Duodenal mucosa (tissue), 2 donors: ENCODE results near the gene METTL4.

Experiments
- H3K27ac ChIP-seq: one replicate; pipeline ENCODE4 v1.7.0; 2013; ENCODE audit warnings: low read depth, low read length
- H3K27me3 ChIP-seq, 2 donors: one replicate each; pipeline ENCODE4 v1.7.0; 2013; ENCODE audit warnings: low read length in 2 of 2, control low read depth in 1 of 2; ENCODE audit not compliant: insufficient read depth in 2 of 2, control insufficient read depth in 1 of 2
- H3K36me3 ChIP-seq, 2 donors: one replicate each; pipeline ENCODE4 v1.7.0; 2013; ENCODE audit warnings: low read length in 2 of 2, control low read depth in 1 of 2; ENCODE audit not compliant: insufficient read depth in 2 of 2, control insufficient read depth in 1 of 2
- H3K4me1 ChIP-seq, 2 donors: one replicate each; pipeline ENCODE4 v1.7.0; 2013; ENCODE audit warnings: low read length in 2 of 2, control low read depth in 1 of 2; ENCODE audit not compliant: insufficient read depth in 2 of 2, control insufficient read depth in 1 of 2
- H3K4me3 ChIP-seq, 2 donors: one replicate each; pipeline ENCODE4 v1.7.0; 2013; ENCODE audit warnings: low read length in 2 of 2, low read depth in 1 of 2
- H3K9ac ChIP-seq, 2 donors: one replicate each; pipeline ENCODE4 v1.7.0; 2013; ENCODE audit warnings: low read length in 2 of 2, low read depth in 1 of 2
- H3K9me3 ChIP-seq, 2 donors: one replicate each; pipeline ENCODE4 v1.7.0; 2013; ENCODE audit warnings: low read length in 2 of 2, control low read depth in 1 of 2; ENCODE audit not compliant: control insufficient read depth in 1 of 2

Gene METTL4

DNA sequence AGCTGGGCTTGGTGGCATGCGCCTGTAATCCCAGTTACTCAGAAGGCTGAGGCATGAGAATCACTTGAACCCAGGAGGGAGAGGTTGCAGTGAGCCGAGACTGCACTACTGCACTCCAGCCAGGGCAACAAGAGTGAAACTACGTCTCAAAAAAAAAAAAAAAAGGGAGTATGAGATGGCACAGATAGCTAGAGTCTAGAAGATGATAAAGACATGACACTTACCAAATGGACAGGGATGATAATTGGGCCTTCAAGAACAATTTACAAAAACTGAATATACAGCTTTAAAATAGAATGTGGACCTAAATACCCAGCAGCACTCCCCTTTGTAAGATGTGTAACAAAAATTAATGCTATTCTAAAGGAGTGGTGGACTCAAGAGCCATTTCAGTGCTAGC, 2.7 kb downstream of the METTL4 start:
- H3K36me3 ChIP-seq = peaks cover 3% of the 10 kb centered on the region in 2 donors
- H3K4me3 ChIP-seq = no peak overlapping the region
- H3K9me3 ChIP-seq = no peaks in the 10 kb centered on the region
- peaks cover 25% of the 10 kb centered on the region in 2 donors for H3K4me1 ChIP-seq
- H3K27ac ChIP-seq = no peak overlapping the region
- no peak overlapping the region for H3K9ac ChIP-seq
- H3K27me3 ChIP-seq = no peaks in the 10 kb centered on the region

DNA sequence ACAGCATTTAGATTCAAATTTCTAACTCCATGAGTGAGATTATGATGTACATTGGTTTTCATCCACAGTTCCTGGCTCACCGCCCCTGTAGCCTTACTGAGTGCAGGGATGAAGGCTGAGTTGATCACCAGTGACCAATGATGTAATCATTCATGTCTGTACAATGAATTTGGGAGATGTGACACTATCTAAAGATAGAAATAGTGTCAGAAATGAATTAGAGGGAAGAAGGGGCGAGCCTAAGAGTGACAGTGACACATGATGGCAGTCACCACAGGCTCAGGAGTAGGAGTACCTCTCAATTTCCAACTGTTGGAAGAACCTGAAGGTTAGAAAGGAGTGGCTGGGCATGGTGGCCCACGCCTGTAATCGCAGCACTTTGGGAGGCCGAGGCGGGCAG, 3.2 kb downstream of the METTL4 start:
- H3K4me3 ChIP-seq = no peak overlapping the region
- no peaks in the 10 kb centered on the region for H3K9me3 ChIP-seq
- H3K27me3 ChIP-seq = no peaks in the 10 kb centered on the region
- no peak overlapping the region for H3K9ac ChIP-seq
- H3K36me3 ChIP-seq = peaks cover 3% of the 10 kb centered on the region in 2 donors
- H3K27ac ChIP-seq = no peak overlapping the region
- peaks cover 22 to 24% of the 10 kb centered on the region in 2 donors for H3K4me1 ChIP-seq

DNA sequence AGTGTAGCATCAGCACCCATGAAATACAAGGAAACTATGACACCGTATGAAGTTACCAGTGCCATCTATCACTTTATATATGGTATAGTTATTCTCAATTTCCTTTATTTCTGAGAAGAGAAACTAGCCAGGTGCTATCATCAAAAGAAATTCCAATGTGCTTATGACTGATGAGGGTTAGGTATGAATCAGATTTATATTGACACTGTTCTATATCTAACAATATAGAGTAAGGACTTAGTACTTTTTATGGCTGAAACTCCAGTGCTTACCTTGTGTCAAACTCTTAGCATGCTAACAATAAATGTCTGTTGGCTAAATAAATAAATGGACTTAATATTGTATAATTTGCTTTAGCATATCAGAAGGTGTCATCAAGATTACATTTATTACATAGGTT, 6.9 kb downstream of the METTL4 start:
- H3K4me3 ChIP-seq = no peak overlapping the region
- no peaks in the 10 kb centered on the region for H3K9me3 ChIP-seq
- peaks cover 3 to 7% of the 10 kb centered on the region in 2 donors for H3K36me3 ChIP-seq

DNA sequence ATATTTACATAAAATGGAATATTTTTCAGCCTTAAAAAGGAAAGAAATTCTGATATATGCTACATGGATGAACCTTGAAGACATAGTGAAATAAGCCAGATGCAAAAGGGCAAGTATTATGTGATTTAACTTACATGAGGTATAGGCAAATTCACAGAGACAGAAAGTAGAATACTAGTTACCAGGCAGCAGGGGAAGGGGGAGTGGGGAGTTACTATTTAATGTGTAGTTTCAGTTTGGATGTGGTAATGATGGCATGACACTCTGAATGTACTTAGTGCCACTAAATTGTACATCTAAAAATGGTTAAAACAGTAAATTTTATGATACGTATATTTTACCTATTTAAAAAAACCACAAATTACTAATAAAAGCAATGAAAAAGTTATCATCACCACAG, 12.1 kb downstream of the METTL4 start:
- H3K9ac ChIP-seq = no peak overlapping the region
- H3K27ac ChIP-seq = no peak overlapping the region
- no peaks in the 10 kb centered on the region for H3K9me3 ChIP-seq
- H3K36me3 ChIP-seq = peaks cover 0 to 10% of the 10 kb centered on the region in 2 donors
- no peaks in the 10 kb centered on the region for H3K4me1 ChIP-seq
- no peaks in the 10 kb centered on the region for H3K27me3 ChIP-seq
- H3K4me3 ChIP-seq = no peak overlapping the region

More for the DNA sequence above, 6.9 kb downstream of the METTL4 start:
- Histone ChIP-seq H3K4me1 (peaks cover under 1 to 8% of the 10 kb centered on the region in 2 donors), H3K9ac (no peak overlapping the region), H3K27ac (no peak overlapping the region), H3K27me3 (no peaks in the 10 kb centered on the region)

DNA sequence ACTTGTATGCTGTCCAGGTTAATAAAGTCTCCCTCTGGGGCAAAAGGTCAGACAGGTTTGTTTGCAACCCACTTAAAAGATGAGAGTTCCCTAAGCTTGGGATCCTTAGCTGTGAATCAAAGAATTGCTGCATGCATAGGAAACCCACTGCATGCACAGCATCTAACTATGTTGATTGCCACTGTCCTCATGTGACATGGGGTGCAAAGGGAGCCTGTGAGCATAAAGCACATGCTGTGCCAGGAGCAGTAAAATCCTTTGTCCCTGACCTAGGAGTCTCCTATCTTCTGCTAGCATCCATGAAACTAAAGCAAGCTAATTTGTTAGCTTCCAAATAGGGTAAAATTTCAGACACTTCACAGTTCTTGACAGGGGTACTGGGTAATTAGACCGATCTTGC, 13.8 kb downstream of the METTL4 start:
- no peak overlapping the region for H3K4me3 ChIP-seq
- no peaks in the 10 kb centered on the region for H3K27me3 ChIP-seq
- no peaks in the 10 kb centered on the region for H3K9me3 ChIP-seq
- peaks cover 0 to 13% of the 10 kb centered on the region in 2 donors for H3K36me3 ChIP-seq
- H3K4me1 ChIP-seq = no peaks in the 10 kb centered on the region
- H3K9ac ChIP-seq = no peak overlapping the region
- no peak overlapping the region for H3K27ac ChIP-seq

DNA sequence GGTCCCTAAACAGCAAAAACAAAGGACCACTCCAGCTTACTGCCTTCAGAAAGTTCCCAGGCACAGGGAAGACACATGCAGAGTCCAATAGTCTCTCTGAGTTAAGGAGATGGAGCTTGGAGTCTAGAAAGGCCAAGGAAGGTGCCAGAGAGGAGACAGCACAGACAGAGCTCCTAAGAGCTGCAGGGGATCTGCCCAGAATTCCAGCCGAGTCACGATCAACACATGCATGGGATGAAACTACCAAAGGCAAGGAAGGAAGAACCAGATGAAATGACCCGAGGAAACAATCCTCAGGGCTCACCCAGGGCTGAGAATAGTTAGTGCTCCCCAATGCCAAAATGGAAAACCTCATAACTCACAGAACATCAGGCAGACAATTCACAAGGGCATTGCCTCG, 15.4 kb downstream of the METTL4 start:
- no peak overlapping the region for H3K9ac ChIP-seq
- H3K36me3 ChIP-seq = peaks cover 0 to 9% of the 10 kb centered on the region in 2 donors
- no peaks in the 10 kb centered on the region for H3K27me3 ChIP-seq
- H3K27ac ChIP-seq = no peak overlapping the region
- H3K4me1 ChIP-seq = no peaks in the 10 kb centered on the region
- H3K9me3 ChIP-seq = no peaks in the 10 kb centered on the region
- no peak overlapping the region for H3K4me3 ChIP-seq

DNA sequence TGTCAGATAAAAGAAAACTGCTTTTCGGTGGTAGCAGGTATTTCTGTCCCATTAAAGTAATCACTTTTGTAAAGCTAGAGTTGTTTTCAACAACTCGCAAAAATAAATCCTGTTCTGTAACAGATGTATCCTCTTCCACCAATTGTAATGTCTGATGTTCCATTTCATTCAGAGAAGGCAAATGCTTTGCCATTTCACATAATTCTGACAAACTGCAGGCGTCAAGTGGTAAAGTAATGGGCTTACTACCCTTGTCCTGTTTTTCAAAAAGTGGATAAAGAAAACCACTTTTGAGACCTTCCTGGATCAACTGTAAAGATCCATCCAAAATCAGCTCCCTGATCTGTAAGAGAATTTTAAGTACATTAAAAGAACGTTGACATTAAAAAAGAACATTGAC, 16.6 kb downstream of the METTL4 start:
- peaks cover 0 to 14% of the 10 kb centered on the region in 2 donors for H3K36me3 ChIP-seq
- H3K9ac ChIP-seq = no peak overlapping the region
- H3K4me3 ChIP-seq = no peak overlapping the region
- no peaks in the 10 kb centered on the region for H3K4me1 ChIP-seq
- no peaks in the 10 kb centered on the region for H3K9me3 ChIP-seq
- no peak overlapping the region for H3K27ac ChIP-seq
- no peaks in the 10 kb centered on the region for H3K27me3 ChIP-seq

DNA sequence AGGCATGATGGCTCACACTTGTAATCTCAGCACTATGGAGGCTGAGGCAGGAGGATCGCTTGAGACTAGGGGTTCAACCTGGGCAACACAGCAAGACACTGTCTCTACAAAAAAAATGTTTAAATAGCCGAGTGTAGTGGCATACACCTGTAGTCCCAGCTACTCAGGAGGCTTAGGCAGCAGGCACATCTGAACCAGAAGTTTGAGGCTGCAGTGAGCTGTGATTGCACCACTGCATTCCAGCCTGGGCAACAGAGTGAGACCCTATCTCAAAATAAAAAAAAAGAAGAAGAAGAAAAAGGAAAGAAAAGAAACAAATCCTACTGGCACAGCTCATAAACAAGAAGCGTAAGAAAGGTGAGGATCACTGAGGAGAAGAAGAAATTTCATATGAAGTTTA, 19.9 kb downstream of the METTL4 start:
- Histone ChIP-seq H3K27ac (no peak overlapping the region), H3K9ac (no peak overlapping the region), H3K9me3 (no peaks in the 10 kb centered on the region), H3K4me1 (no peaks in the 10 kb centered on the region), H3K36me3 (peaks cover 0 to 22% of the 10 kb centered on the region in 2 donors), H3K27me3 (no peaks in the 10 kb centered on the region), H3K4me3 (no peak overlapping the region)

DNA sequence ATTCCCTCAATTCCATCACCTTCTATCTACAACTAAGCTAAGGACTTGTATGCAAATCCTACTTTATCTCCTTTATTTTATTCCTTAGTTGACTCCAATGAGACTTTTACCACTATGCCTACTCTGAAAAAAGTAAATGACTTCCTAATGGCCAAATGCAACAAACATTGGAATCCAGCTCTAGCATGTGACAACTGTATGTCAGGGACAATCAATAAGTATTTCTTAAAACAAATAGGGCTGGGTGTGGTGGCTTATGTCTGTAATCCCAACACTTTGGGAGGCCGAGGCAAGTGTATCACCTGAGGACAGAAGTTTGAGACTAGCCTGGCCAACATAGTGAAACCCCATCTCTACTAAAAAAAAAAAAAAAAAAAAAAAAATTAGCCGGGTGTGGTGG, 21.8 kb downstream of the METTL4 start:
- no peak overlapping the region for H3K4me3 ChIP-seq
- H3K27me3 ChIP-seq = no peaks in the 10 kb centered on the region
- H3K27ac ChIP-seq = no peak overlapping the region
- H3K9me3 ChIP-seq = no peaks in the 10 kb centered on the region
- H3K4me1 ChIP-seq = no peaks in the 10 kb centered on the region
- no peak overlapping the region for H3K9ac ChIP-seq
- H3K36me3 ChIP-seq = peaks cover 0 to 19% of the 10 kb centered on the region in 2 donors

DNA sequence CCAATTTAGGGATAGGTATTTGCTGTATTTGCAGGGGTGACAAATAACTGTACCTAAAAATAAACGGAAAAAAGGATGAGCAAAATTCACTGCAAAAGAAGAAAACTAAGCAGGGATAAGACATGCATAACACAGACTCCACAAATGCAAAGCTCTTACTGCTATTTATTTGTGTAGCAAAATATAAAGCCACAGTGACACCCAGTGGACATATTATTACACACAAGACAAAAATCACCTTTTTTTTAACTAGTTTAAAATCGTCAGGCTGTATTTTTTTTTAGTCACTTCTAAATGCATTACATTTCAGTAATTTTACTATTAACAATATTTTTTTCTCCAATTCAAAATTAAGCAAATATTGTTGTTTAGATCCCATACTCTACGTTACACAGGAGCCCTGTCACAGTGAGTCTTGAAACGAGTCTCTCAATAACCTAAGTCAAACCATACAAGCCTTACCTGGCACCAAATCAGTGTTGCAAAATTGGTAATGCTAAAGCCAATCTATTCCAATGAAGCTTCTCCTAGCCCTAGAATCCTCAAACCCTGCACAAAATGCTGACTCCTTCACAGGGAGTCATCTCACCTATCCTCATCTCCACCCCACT, 23.7 kb downstream of the METTL4 start:
- H3K9me3 ChIP-seq = no peaks in the 10 kb centered on the region
- H3K4me1 ChIP-seq = no peaks in the 10 kb centered on the region
- no peak overlapping the region for H3K4me3 ChIP-seq
- no peak overlapping the region for H3K27ac ChIP-seq
- H3K27me3 ChIP-seq = no peaks in the 10 kb centered on the region
- no peak overlapping the region for H3K9ac ChIP-seq
- H3K36me3 ChIP-seq = peaks cover 0 to 20% of the 10 kb centered on the region in 2 donors

DNA sequence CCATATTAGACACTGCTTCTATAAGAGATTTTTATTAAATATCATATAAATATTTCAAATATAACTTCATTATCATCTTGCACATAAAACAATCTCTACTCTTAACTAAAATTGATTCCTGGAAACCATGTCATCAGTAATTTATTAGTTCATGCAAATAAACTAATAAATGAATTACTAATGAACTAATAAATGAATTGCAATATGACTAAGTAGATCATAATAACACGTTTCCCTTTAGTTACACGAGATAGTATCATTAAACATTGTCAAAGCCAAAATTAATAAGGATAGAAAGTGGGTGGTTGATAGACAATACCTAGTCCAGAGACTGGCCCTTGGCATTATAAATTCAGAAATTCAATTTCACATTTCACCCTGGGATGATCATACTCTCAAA, 26.1 kb downstream of the METTL4 start:
- H3K36me3 ChIP-seq = peaks cover 0 to 17% of the 10 kb centered on the region in 2 donors
- H3K27me3 ChIP-seq = no peaks in the 10 kb centered on the region

More for the DNA sequence above, 26.1 kb downstream of the METTL4 start:
- Histone ChIP-seq H3K27ac (no peak overlapping the region), H3K9ac (no peak overlapping the region), H3K4me1 (no peaks in the 10 kb centered on the region), H3K9me3 (no peaks in the 10 kb centered on the region), H3K4me3 (no peak overlapping the region)
